GM21526 (cell line): Measurements from ENCODE around the gene SOX18.

Experiments
- ATAC-seq: cut with Tn5 transposase; IDR thresholded peaks from one replicate; pipeline ENCODE4 v1.9.1; 2021; ENCODE audit warnings: moderate library complexity; ENCODE audit not compliant: unreplicated experiment, low FRiP score

The SOX18 gene

DNA sequence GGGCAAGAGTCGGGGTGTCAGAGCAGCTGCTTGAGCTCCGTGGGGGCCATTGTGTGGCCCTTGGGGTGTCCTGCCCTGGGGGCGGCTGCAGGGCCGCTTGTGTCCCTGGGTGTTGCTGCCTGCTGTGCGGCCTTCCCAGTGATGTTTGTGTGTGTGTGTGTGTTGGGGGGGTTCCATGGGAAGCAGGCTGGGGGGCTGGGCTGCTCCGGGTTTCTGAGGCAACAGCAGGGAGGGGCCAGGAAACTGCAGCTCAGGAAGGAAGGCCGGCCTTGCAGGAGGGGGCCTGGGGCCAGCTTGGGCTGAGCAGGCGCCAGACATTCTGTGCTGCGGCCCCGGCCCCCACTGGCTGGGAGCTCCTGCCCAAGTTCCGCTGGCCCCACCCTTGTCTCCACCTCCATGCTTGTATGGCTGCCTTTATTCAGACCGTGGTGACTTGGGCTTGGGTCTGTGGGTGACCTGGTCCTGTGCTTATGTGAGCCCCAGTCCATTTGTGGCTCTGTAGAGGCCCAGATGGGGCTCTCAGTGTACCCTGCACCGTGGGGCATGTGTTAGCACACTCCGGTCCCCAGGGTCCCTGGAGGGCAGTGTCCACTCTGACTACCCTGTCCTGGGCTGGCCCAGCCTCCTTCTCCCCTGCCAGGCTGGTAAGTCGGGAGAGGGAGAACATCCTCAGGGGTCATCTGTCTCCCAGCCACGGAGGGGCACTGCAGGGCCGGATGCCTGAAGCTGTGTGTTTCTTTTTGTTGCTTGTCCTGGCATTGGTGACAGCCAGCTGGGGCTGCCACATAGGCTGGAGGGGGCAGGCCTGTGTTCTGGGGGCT, 4.6 kb upstream of the SOX18 start:
- no peak for ATAC-seq

DNA sequence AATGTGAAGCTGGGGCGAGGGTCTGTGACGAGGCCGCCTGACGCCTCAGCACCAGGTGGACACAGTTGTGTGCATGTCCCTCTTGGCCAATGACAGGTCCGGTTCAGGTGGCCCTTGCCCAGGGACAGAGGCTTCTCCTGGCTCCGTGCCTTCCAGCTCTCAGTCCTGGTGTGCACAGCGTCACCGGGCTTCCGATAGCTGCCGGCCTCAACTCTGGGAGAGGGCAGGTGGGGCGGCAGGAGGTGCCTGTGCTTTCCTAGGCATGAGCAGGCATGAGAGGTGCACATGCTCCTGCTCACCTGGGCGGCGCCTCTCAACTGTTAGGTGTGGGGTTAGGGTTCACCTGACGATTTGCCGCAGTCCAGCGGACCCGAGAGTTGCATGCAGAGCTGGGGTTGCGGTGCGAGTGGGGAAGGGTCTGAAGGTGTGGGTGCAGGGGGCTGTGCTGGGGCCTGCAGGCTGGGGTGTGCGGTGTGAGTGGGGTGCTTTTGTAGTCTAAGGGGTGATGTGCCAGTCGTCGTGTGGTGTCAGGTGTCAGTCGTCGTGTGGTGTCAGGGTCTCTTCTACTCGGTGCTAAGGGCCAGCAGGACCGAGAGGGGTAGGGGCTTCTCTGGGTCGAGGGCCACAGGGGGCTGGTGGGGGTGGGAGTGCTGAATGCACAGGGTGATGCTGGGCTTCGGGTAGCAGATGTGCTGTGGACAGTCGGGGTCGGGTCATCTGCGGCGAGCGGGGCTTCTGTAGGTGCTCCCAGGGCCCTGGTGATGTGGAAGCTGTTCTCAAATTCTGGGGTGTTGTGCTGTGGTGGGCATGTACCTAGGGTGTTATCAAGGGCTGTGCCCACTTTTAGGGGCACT, 3.8 kb upstream of the SOX18 start:
- ATAC-seq: no peak

DNA sequence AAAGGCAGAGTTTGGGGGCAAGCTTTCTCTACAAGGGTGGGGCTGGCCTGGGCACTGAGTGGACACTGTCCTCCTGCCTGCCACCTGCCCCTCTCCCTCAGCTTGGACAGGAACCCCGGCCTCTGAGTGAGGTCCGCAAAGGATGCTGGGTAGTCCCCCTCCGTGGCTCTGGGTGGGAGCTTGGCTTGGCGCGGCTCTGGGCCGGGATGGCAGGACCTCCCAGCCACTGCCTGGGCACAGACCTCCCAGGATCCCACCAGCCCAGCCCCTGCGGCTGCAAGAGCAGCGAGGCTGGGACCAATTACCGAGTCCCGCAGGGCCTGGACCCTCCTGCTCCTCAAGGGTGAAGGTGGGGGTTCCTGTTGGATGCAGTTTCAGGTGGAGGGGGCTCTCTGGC, 2.9 kb upstream of the SOX18 start:
- ATAC-seq: no peak

DNA sequence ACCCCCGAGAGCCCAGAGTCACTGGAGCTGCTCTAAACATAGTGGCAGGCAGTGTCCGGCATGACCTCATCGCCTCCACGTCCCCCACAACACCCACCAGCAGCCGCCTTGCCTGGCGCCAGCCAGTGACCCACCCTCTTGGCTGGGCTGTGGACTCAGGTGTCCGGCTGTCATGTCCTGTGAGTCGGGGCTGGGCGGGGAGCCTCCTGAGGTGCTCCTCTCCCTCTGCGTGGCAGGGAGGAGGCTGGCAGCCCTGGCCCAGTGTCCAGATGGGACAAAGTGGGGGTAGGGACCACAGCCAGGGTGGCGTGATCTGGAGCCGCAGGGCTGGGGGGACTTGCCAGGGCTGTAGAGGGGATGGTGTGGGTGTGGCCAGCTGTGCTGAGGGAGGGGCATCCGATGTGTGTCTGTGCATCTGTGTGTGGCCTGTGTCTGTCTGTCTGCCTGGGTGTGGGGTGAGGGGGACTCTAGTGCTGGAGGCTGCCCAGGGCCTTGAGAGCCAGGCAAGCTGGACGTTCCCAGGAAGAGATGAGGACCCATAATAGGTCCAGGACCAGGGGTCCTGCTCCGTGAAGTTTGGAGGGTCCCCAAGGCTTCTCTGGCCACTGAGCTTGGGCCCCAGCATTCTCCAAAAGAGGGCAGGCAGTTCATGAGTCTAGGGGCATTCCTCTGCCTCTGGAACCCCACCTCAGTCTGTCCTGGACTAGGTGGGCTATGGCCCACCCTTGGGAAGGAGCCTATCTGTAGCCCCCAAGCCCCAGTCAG, 2.3 kb upstream of the SOX18 start:
- ATAC-seq: no peak

DNA sequence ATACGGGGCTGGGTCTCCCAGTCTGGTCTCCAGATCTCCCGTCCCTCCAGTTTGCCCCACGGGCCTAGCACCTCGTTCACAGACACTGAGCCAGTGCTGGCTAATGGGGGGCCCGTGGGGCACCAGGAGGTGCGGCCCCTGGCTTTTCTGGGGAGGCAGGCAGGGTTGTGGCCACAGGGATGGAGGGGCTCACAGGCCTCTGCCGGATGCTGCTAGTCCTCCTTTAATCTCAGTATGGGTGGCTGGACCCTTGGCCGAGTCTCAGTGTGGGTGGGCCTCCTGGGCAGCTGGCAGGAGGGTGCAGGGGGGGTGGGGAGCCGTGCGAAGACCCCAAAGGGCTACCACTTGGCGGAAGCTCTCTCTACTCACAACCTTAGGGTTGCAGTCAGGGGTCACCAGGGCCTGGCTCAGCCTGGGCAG, 1.6 kb upstream of the SOX18 start:
- no peak for ATAC-seq

DNA sequence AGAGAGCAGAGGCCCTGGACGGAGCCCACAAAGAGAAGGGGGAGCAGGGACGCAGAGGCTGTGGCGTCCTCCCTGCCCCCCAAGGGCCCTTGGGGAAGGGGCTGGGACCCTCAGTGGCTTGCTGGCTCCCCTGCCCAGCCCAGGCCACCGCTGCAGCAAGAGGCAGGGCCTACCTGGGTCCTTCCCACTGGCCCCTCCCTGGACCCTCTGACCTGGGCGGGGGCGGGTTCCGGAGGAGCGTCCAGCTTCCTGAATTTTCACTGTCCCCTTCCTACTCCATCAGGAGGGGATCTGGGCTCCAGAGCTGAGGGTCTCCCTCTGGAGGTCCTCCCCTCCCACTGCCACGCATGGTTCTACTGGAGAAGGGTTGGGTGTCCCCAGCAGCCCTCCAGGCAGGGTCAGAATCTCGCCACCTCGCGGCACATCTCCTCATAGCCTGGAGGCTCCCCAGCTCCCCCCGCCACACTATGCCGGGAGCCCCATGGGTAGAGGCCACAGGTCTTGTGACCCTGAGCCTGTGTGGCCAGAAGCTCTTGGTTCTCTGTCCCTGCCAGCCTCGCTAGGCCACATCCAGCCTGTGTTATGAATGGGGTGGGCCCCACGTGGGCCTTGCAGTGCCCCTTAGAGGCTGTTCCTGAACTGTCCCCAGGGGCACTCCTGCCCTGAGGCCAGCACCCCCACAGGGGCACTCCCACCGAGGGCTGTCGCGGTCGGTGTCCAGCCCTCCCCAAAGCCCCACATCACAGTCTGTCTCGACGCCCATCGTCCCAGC, 1.0 kb upstream of the SOX18 start:
- ATAC-seq: no peak

DNA sequence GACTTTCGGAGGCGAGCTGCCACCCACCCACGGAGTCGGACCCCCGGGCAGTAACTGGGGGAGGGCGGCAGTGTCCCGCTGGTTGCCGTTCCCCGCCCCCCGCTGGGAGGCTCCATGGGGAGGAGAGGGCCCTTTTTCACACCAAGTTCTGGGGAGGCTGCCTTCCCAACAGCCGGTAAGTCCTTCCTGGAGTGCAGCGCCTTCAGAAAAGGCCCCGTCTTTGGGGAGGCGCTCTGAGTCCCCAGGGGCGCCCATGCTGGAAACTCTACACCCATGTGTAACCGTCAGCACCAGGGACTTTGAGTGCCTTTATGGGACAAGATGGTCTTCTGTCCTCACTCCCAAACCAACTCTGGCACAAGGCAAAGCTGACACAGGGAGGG, 430 bp upstream of the SOX18 start:
- ATAC-seq: no peak

DNA sequence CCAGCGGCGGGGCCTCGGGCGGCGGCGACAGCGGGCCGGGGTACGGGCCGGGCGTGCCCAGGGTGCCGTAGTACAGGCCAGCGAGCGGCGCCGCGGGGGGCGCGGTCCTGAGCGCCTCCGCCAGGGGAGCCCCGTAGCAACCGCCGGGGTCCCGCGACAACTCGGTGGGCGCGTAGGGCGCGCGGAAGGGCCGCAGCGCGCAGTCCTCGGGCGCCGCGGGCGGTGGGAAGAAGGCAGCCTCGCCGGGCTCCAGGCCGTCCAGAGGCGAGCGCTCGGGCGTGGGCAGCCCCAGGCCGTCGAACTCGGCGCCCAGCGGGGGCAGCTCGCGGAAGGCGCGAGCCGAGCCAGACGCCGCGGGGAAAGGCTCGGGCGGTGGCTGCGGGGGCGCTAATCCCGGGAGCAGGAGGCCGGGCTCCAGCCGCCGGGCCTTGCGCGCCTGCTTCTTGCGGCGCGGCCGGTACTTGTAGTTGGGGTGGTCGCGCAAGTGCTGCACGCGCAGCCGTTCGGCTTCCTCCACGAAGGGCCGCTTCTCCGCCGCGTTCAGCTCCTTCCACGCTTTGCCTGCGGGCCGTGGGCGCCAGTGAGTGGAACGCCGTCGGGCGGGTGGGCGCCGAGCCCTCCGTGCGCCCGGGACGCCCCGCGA, 916 bp downstream of the SOX18 start:
- no peak for ATAC-seq

DNA sequence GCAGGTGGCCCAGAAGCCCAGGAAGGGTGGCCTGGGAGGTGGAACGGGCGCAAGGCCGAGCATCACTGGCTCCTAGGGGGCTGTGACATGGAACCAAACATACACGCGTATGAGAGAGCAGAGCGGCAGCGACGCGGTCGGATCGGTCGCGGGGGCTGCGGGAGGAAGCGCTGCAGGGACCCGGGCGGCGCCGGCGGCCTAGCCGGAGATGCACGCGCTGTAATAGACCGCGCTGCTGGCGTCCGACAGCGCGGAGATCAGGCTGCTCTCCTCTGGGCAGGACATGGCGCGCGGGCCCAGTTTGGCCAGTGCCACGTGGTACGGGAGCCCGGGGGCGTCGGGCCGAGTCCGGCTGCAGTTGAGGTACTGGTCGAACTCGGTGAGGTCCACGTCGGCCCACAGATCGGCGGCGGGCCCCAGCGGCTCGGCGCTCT, 1.5 kb downstream of the SOX18 start:
- ATAC-seq: no peak

DNA sequence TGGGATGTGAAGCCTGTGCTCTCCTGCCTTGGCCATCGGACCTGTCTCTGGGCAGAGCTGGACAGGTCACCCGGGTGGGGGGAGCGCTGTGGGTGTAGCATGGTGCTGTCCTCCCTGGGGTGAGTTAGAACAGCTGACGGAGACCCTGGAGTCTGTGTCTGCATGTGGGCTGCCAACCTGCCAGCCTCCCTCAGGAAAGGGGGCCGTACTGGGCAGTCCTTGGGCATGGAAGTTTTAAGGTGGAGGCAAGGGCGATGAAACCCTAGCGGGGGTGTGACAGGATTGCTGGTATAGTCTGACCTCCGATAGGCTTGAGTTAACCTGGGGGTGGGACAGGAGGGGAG, 2.4 kb downstream of the SOX18 start:
- ATAC-seq: no peak

DNA sequence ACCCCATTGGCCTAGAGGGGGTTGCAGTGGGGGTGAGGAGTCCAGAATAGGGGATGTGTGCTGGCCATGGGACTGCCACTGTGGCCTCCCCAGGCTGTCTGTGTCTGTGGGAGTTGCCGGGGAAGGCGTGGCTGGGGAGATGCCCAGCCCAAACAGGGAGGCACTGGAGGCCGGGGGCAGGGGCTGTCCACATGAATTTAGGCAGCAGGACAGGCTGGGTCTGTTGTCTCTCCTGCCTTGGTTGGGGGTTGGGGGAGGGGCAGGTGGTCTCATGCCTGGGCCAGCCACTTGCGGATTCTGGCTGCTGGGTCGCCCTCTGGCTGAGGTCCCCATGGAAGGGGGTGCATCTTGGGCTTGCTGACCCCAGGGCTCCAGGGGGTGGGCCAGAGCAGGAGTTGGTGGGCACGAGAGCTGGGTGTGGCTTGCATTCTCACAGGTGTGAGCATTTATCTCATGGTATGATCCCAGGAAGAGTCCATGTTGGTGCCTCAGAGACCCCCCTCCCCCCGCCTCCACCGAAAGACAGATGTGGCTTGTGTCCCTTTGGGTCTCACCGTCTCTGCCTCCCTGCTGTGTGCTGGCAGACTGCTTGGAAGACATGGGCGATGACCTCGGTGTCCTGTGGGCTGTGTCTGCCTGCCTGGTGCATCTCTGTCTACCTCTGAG, 4.0 kb downstream of the SOX18 start:
- no peak for ATAC-seq

DNA sequence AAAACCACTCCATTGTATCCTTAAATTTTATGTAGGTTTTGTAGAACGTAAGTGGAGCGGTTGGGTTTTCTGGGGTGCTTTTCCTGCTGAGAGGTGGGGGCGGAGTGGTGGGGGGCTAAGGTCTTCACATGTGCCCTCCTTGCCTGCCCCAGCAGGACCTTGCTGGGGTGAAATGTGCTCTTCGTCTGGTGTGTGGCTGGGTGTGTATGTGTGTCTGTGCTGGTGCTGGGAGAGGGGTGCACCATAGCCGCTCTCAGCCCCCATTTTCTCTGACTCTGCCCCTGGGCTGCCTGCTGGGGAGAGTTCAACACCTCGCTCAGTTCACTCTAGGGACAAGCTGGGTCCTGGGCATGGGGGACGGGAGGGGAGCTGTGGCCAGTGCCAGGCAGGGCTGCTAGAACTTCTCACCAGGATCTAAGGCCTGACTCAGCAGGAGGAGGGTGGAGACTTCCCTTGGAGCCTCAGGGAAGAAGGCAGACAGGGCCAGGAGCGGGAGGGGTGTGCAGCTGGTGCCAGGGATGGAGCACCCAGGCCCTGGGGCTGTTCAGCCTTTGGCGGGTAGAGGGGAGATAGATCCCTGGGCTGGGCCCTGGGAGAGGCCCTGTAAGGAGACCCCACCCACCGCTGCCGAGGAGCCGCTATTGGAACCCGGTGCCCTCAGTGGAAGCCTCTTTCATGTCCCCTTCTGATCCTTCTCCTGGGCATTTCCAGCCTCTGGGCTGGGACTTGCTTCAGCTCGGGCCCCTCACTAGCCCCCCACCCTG, 4.8 kb downstream of the SOX18 start:
- ATAC-seq: no peak

DNA sequence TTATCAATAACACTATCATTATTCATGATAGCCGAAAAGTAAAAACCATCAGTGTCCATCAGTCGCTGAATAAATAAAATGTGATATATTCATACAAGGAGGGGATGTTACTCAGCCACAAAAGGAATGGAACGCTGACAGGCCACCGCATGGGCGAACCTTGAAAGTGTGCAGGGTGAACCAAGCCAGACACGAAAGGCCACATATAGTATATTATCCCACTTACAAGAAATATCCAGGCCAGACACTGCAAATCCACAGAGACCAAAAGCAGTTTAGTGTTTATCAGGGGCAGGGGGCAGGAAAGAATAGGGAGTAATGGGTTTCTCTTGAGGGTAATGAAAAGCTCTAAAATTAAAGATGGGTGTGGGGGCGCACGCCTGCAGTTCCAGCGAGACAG, 5.7 kb downstream of the SOX18 start:
- no peak for ATAC-seq

DNA sequence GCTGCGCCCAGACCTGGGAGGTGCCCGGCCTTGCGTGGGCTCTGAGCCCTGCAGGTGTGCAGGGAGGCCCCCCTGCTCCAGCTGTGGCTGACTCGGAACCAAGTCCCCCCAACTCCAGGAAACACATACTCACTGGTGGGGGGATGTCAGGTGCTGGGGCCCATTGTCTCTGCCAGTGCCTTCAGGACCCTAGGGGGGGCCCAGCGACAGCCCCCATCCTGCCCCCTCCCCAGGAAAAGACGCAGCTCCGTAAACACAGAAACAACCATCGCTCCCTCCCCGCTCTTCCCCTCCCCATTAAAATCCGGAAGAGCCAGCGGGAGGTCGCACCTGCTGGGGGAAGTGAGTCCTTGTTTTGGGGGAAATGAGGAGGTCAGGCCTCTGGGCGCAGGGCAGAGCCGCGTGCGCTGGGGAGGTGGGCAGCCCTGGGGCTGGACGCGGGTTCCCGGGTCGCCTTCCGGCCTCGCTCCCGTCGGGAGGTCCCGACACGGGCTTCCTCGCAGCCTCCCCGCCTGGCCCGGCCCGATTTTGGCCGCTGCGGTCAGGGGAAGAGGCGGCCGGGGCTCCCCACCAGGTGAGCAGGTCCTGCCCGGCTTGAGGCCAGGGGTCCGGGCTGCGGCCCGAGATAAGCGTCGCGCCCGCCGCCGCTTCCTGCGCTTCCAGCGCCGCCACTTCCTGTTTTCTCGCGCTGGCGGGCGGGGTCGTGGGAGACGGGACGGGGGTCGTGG, 7.2 kb downstream of the SOX18 start:
- no peak for ATAC-seq

DNA sequence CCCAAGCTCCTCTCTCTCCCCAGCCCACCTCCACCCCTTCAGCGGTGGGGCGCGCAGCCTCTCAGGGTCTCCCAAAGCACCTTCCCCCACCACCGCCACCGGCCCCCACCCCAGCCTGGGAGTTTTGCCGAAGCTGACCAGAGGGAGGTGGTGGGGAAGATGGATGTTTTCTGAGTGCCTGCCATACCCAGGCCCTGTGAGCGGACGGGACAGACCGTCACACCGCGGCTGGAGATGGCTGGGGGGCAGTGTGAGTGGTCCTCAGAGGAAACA, 7.7 kb downstream of the SOX18 start:
- no peak for ATAC-seq

DNA sequence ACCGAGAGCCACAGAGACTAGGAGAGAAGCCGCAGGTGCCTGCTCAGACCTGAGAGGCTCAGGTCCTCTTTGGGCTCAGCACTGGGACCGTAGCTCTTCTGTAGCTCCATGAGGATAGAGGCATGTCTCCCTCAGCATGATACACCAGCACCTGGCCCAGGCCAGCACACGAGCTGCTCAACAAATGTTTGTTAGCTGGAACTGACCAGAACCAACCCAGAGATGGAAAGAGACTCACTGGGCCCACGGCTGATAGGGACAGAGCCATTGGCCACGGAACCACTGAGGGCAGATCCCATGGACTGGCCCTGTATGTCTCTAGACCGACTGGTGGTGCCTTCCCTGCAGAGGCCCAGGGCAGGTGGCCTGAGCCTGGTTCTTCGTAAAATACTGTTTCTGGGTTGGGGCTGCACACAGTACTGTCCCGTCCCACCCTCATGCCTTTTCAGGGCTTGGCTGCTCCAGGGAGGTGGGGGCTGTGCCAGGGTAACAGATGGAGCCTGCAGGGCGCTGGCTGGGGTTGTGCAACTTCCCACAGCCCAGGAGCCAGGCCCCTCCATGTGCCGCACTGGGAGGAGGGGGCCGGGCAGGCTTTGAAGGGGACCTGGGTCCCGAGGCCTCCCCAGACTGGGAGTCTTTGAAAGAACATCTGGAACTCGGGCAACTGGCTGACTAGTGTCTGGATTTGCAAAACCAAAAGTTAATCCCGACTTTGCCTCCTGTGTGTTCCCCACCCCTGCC, 8.2 kb downstream of the SOX18 start:
- ATAC-seq: no peak

DNA sequence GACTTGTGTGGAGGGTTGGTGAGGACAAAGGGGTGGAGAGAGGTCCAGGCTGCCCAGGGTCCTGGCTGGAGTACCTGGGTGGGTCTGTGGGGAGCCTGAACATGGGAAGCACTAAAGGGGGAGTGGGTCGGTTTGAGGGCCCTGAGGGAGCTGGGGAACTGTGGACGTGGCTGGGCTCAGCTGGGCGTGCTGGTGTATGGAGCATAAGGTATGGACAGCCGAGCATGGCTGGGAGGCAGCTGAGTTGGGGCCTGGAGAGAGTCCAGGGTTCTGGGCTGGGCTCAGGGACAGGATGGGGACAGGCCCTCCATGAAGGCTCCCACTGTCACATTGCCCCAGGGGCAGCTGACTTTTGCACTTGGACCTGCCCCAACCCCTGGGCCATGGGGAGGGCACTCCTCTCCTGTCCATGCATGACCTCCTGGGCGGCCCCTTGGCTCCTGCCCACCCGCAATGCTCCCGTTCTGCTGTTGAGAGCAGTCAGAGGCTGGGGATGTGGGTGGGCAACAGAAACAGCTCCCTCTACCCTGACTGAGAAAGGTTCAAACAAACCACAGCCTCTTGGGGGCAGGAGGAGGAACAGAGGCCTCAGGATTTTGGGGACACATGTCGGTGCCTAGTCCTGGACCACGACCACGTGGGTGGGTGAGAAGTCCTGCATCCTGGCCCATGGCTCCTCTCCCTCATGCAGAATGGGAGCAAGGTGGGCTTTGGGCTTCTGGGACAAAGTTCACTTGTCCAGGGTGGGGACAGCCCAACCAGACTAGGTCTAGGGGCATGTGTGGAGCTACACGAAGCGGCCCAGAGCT, 9.0 kb downstream of the SOX18 start:
- ATAC-seq: no peak
